ENCODE results near the gene ITPRID1. TPM values are rescaled to one million over a fixed set of nuclear protein-coding genes. Genes with fewer than 3 reads are reported as not detected.

Gene ITPRID1
- total and polyA plus RNA-seq, 10 of the 15 experiments (the other 5 are each of a cell fraction or from before 2014, with no cell fraction given), result 0.06 TPM; not detected in 9

- ChIA-PET POLR2A (no interaction called here), SMC1A (ENCODE audit: uncharacterized antibody, unreplicated experiment) (interaction anchor here (0.8 kb wide), 1 partner anchor 23 kb away, joined by 3 read pairs; no protein-coding TSS in a partner anchor), CTCF (no interaction called here), RAD21 (ENCODE audit: unreplicated experiment) (no interaction called here)
- FAIRE-seq (no peak), ATAC-seq (no peak), DNase-seq (ENCODE audit: low read depth, low spot score) (no peak)
- Histone ChIP-seq H3K4me1 (ENCODE audit: control insufficient read depth, insufficient read depth, low read length) (no peaks in the 10 kb centered on the region), H3K79me2 (ENCODE audit: control insufficient read depth, insufficient read depth, low read length) (no peaks in the 10 kb centered on the region), H3K36me3 (ENCODE audit: control insufficient read depth in 2 of 2, insufficient read depth in 2 of 2, low read length in 1 of 2) (no peaks in the 10 kb centered on the region), H2AFZ (ENCODE audit: control insufficient read depth, low read depth, low read length) (no peak overlapping the region), H3K27ac (ENCODE audit: control insufficient read depth, insufficient read depth) (no peak overlapping the region), H3K9me3 (replicated peaks; ENCODE audit: control insufficient read depth, insufficient read depth, low read length) (no peaks in the 10 kb centered on the region; the same call in 2 of the 3 replicates), H3K4me2 (ENCODE audit: control insufficient read depth, insufficient read depth) (no peak overlapping the region), H3K27me3 (replicated peaks in 1 of 2; ENCODE audit: control insufficient read depth in 2 of 2, insufficient read depth in 2 of 2, low read length in 1 of 2) (peaks cover 0 to 2% of the 10 kb centered on the region in 2 experiments; a peak in 1 of 4 replicates), H3K9ac (ENCODE audit: control insufficient read depth, insufficient read depth, low read length) (no peak overlapping the region), H4K20me1 (ENCODE audit: control insufficient read depth, insufficient read depth) (no peaks in the 10 kb centered on the region), H3K4me3 (no peak overlapping the region)
- in situ Hi-C loops (cut with MboI) (no loop called here), intact Hi-C loops (cut with micrococcal nuclease; ENCODE audit: unreplicated experiment) (no loop called here)
- BruUV-seq (replicated peaks), result no TSS peak
- no peak for TF ChIP-seq RBBP5 (conservative IDR thresholded peaks at IDR 0.05)
- no peak for TF ChIP-seq CREM (IDR thresholded peaks at IDR 0.05; ENCODE audit: low read depth)
- TF ChIP-seq BCL11A (IDR thresholded peaks at IDR 0.05; ENCODE audit: low read depth, low read length), result no peak
- no peak for TF ChIP-seq POLR2A (IDR thresholded peaks at IDR 0.05; ENCODE audit: low read depth, low read length)
- TF ChIP-seq RELB (IDR thresholded peaks at IDR 0.05; ENCODE audit: low read depth), result no peak
- no peak for TF ChIP-seq POU2F2 (IDR thresholded peaks at IDR 0.05; ENCODE audit: borderline replicate concordance, low read depth, low read length)
- no peak for TF ChIP-seq IKZF1 (conservative IDR thresholded peaks at IDR 0.05)
- no peak for TF ChIP-seq ZSCAN29 (IDR thresholded peaks at IDR 0.05)
- TF ChIP-seq CHD1 (IDR thresholded peaks at IDR 0.05; ENCODE audit: low read depth, low read length), result no peak
- no peak for TF ChIP-seq DPF2 (IDR thresholded peaks at IDR 0.05)
- TF ChIP-seq USF2 (IDR thresholded peaks at IDR 0.05; ENCODE audit: borderline replicate concordance, low read depth, low read length), result no peak
- no peak for TF ChIP-seq SP1 (IDR thresholded peaks at IDR 0.05; ENCODE audit: low read depth, low read length)
- no peak for TF ChIP-seq GATAD2B (conservative IDR thresholded peaks at IDR 0.05; ENCODE audit: low read depth)
- no peak for TF ChIP-seq BRCA1 (IDR thresholded peaks at IDR 0.05; ENCODE audit: low read depth, low read length)
- TF ChIP-seq ZNF687 (IDR thresholded peaks at IDR 0.05), result no peak
- no peak for TF ChIP-seq NBN (IDR thresholded peaks at IDR 0.05)
These were observed 151.0 kb downstream of the ITPRID1 start for GRCh38 chr7:31664890-31665289.
